HepG2 (cell line): ENCODE measurements around the gene EFNA2. TPM values are rescaled to one million over a fixed set of nuclear protein-coding genes. Genes with fewer than 3 reads are reported as not detected.

Source experiments
- ATF1 ChIP-seq: IDR thresholded peaks from 2 replicates; pipeline ENCODE4 v1.6.1; 2016; ENCODE audit warnings: mild to moderate bottlenecking, control low read depth
- ATF7-NPFF ChIP-seq: sonication (generic); formaldehyde crosslinking; IDR thresholded peaks from 2 replicates; pipeline ENCODE4 v1.8.1; 2023; ENCODE audit warnings: mild to moderate bottlenecking, low read depth, missing genetic modification reagents, moderate library complexity
- ELF3 ChIP-seq: IDR thresholded peaks from 2 replicates; pipeline ENCODE4 v1.6.1; 2016; ENCODE audit warnings: missing genetic modification reagents, missing compliant biosample characterization
- FOXK1 ChIP-seq: sonication (generic); formaldehyde crosslinking; IDR thresholded peaks from 2 replicates; pipeline ENCODE4 v1.4.0; 2020; ENCODE audit warnings: low read depth, missing genetic modification reagents, borderline replicate concordance
- HNF4A ChIP-seq: sonication (generic); formaldehyde crosslinking; IDR thresholded peaks from 2 replicates; pipeline ENCODE4 v1.4.0; 2020; ENCODE audit warnings: missing genetic modification reagents
- KDM1A ChIP-seq: IDR thresholded peaks from 2 replicates; pipeline ENCODE4 v1.6.1; 2016; ENCODE audit warnings: missing compliant biosample characterization
- NFKBIZ ChIP-seq: IDR thresholded peaks from 2 replicates; pipeline ENCODE4 v1.6.1; 2018; ENCODE audit warnings: missing genetic modification reagents, missing compliant biosample characterization
- NKX3-1 ChIP-seq: sonication (generic); formaldehyde crosslinking; IDR thresholded peaks from 2 replicates; pipeline ENCODE4 v1.5.0; 2020; ENCODE audit warnings: missing genetic modification reagents
- RBAK ChIP-seq: sonication (generic); formaldehyde crosslinking; IDR thresholded peaks from 2 replicates; pipeline ENCODE4 v1.5.1; 2020; ENCODE audit warnings: mild to moderate bottlenecking, missing genetic modification reagents
- STAG1 ChIP-seq: sonication (generic); formaldehyde crosslinking; IDR thresholded peaks from 2 replicates; pipeline ENCODE4 v1.4.0; 2020; ENCODE audit warnings: missing genetic modification reagents
- ZMAT3 ChIP-seq: sonication (generic); formaldehyde crosslinking; conservative IDR thresholded peaks from 2 replicates; pipeline ENCODE4 v1.7.0; 2021; ENCODE audit warnings: missing genetic modification reagents
- ZNF232 ChIP-seq: sonication (generic); formaldehyde crosslinking; IDR thresholded peaks from 2 replicates; pipeline ENCODE4 v1.4.0; 2020; ENCODE audit warnings: missing genetic modification reagents, borderline replicate concordance
- ZNF235 ChIP-seq: sonication (generic); formaldehyde crosslinking; IDR thresholded peaks from 2 replicates; pipeline ENCODE4 v1.8.1; 2023; ENCODE audit warnings: mild to moderate bottlenecking, missing genetic modification reagents, borderline replicate concordance
- ZNF563 ChIP-seq: sonication (generic); formaldehyde crosslinking; IDR thresholded peaks from 2 replicates; pipeline ENCODE4 v1.8.0; 2022; ENCODE audit warnings: mild to moderate bottlenecking, moderate library complexity, missing genetic modification reagents
- ZNF879 ChIP-seq: sonication (generic); formaldehyde crosslinking; IDR thresholded peaks from 2 replicates; pipeline ENCODE4 v1.8.1; 2023; ENCODE audit warnings: missing genetic modification reagents
- polyA plus RNA-seq, 8 experiments: library from polyadenylated mRNA; depleted of rRNA in 3 of 8; stranded (reverse) in 7 of 8; unstranded in 1 of 8; fragments of >200 nt; fragmentation: Illumina TruSeq in 4 of 8; extraction: Trizol in 4 of 8; gene quantifications; 2 replicates each; pipeline versions ENCODE4 v1.2.1 to v1.2.3, GENCODE V29; 2011 to 2016; ENCODE audit warnings: low read depth in 4 of 8, missing spikeins in 1 of 8, mixed read lengths in 1 of 8; ENCODE audit not compliant: insufficient read depth in 1 of 8
- total RNA-seq, 5 experiments: library from RNA; depleted of rRNA; stranded (reverse); fragments of >200 nt; fragmentation: Illumina TruSeq; extraction: Trizol; gene quantifications; 2 replicates each; pipeline ENCODE4 v1.2.3, GENCODE V29; 2016; ENCODE audit warnings: low read depth in 1 of 5
- TF ChIP-seq, protein P1 (sequence below), 2 experiments: IDR thresholded peaks; 2 replicates each; pipeline ENCODE4 v1.6.1; 2011 to 2012; ENCODE audit warnings: low read length in 2 of 2, borderline replicate concordance in 1 of 2, low read depth in 1 of 2, mild to moderate bottlenecking in 1 of 2, moderate library complexity in 1 of 2
- TF ChIP-seq, protein P2 (sequence below): sonication (generic); formaldehyde crosslinking; IDR thresholded peaks from 2 replicates; pipeline ENCODE4 v1.8.0; 2022; ENCODE audit warnings: mild to moderate bottlenecking, missing genetic modification reagents
- TF ChIP-seq, protein P3 (sequence below), 2 experiments: sonication (generic) in 1 of 2; formaldehyde crosslinking in 1 of 2; IDR thresholded peaks; 2 replicates each; pipeline versions ENCODE4 v1.4.0 to v1.6.1; 2018 to 2020; ENCODE audit warnings: missing genetic modification reagents in 2 of 2, borderline replicate concordance in 1 of 2, low read depth in 1 of 2, mild to moderate bottlenecking in 1 of 2, missing biosample characterization in 1 of 2
- TF ChIP-seq, protein P4 (sequence below): sonication (generic); formaldehyde crosslinking; IDR thresholded peaks from 2 replicates; pipeline ENCODE4 v1.4.0; 2020; ENCODE audit warnings: mild to moderate bottlenecking, low read depth, missing genetic modification reagents

The EFNA2 gene
- total and polyA plus RNA-seq, 2 of the 13 experiments (the other 11 are each of a cell fraction or from before 2014, with no cell fraction given): 6.0 to 9.9 TPM

DNA sequence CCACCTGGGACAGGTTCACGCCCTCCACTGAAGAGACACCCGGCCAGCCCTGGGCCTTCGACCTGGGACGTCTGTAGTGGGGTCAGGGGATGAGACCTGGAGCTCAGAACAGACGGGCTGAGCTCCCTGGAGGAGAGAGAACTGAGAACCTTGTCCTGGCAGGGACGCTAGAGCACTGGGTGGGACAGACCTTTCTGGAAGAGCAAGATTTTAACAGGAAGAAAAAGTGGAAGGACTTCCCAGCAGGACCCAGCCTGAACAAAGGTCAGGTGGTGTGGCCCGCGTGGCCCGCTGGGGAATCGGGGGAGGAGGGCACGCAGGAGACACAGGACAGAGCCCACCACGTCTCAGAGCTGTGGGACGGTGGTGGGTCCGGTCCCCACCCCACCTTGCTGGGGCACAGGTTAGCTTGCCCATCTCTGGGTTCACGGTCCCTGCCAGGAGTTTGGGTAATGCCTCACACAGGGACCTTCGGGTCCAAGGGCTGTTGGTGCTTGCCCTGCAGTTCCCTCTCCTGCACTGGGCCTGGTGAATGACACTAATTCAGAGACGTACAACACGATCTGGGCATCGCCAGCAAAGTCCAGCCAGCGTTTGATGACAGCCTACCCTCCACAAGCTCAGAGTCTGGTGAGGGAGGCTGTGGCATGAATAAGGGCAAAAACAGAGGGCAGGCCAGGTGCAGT lies 1.2 kb upstream of the EFNA2 start (continued):
- TF ChIP-seq NFKBIZ (CRISPR knock-in tag) (no peak; the same call in 1 of the 2 replicates), ATF1 (no peak), ATF7-NPFF (peak; percentile 63), RBAK (CRISPR knock-in tag) (no peak), NKX3-1 (no peak), ZNF563 (no peak; the same call in 1 of the 2 replicates), FOXK1 (no peak), HNF4A (peak; percentile 72), ZMAT3 (no peak), ZNF879 (CRISPR knock-in tag) (no peak), ZNF232 (0 out of 2 replicates have a peak, but pooled peaks have one; percentile 47), ELF3 (peak; percentile 37; the same call in 1 of the 2 replicates), STAG1 (CRISPR knock-in tag) (peak; percentile 2; the same call in 1 of the 2 replicates), ZNF235 (0 out of 2 replicates have a peak, but pooled peaks have one; percentile 5), KDM1A (CRISPR knock-in tag) (no peak)
- TF ChIP-seq, protein P1, sequence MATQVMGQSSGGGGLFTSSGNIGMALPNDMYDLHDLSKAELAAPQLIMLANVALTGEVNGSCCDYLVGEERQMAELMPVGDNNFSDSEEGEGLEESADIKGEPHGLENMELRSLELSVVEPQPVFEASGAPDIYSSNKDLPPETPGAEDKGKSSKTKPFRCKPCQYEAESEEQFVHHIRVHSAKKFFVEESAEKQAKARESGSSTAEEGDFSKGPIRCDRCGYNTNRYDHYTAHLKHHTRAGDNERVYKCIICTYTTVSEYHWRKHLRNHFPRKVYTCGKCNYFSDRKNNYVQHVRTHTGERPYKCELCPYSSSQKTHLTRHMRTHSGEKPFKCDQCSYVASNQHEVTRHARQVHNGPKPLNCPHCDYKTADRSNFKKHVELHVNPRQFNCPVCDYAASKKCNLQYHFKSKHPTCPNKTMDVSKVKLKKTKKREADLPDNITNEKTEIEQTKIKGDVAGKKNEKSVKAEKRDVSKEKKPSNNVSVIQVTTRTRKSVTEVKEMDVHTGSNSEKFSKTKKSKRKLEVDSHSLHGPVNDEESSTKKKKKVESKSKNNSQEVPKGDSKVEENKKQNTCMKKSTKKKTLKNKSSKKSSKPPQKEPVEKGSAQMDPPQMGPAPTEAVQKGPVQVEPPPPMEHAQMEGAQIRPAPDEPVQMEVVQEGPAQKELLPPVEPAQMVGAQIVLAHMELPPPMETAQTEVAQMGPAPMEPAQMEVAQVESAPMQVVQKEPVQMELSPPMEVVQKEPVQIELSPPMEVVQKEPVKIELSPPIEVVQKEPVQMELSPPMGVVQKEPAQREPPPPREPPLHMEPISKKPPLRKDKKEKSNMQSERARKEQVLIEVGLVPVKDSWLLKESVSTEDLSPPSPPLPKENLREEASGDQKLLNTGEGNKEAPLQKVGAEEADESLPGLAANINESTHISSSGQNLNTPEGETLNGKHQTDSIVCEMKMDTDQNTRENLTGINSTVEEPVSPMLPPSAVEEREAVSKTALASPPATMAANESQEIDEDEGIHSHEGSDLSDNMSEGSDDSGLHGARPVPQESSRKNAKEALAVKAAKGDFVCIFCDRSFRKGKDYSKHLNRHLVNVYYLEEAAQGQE (IDR thresholded peaks at IDR 0.05; ENCODE audit: borderline replicate concordance in 1 of 2, low read depth in 1 of 2, low read length in 2 of 2): no peak
- TF ChIP-seq, protein P2, sequence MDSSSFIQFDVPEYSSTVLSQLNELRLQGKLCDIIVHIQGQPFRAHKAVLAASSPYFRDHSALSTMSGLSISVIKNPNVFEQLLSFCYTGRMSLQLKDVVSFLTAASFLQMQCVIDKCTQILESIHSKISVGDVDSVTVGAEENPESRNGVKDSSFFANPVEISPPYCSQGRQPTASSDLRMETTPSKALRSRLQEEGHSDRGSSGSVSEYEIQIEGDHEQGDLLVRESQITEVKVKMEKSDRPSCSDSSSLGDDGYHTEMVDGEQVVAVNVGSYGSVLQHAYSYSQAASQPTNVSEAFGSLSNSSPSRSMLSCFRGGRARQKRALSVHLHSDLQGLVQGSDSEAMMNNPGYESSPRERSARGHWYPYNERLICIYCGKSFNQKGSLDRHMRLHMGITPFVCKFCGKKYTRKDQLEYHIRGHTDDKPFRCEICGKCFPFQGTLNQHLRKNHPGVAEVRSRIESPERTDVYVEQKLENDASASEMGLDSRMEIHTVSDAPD (CRISPR knock-in tag): 0 out of 2 replicates have a peak, but pooled peaks have one; percentile 37
- TF ChIP-seq, protein P3, sequence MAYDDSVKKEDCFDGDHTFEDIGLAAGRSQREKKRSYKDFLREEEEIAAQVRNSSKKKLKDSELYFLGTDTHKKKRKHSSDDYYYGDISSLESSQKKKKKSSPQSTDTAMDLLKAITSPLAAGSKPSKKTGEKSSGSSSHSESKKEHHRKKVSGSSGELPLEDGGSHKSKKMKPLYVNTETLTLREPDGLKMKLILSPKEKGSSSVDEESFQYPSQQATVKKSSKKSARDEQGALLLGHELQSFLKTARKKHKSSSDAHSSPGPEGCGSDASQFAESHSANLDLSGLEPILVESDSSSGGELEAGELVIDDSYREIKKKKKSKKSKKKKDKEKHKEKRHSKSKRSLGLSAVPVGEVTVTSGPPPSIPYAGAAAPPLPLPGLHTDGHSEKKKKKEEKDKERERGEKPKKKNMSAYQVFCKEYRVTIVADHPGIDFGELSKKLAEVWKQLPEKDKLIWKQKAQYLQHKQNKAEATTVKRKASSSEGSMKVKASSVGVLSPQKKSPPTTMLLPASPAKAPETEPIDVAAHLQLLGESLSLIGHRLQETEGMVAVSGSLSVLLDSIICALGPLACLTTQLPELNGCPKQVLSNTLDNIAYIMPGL (CRISPR knock-in tag; IDR thresholded peaks at IDR 0.05; ENCODE audit: borderline replicate concordance in 1 of 2, low read depth in 1 of 2): peak in 1 of 2 experiments; percentile 12; a peak in 1 of 4 replicates
- TF ChIP-seq, protein P4, sequence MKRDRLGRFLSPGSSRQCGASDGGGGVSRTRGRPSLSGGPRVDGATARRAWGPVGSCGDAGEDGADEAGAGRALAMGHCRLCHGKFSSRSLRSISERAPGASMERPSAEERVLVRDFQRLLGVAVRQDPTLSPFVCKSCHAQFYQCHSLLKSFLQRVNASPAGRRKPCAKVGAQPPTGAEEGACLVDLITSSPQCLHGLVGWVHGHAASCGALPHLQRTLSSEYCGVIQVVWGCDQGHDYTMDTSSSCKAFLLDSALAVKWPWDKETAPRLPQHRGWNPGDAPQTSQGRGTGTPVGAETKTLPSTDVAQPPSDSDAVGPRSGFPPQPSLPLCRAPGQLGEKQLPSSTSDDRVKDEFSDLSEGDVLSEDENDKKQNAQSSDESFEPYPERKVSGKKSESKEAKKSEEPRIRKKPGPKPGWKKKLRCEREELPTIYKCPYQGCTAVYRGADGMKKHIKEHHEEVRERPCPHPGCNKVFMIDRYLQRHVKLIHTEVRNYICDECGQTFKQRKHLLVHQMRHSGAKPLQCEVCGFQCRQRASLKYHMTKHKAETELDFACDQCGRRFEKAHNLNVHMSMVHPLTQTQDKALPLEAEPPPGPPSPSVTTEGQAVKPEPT (CRISPR knock-in tag): 0 out of 2 replicates have a peak, but pooled peaks have one; percentile 34
